Lung microvascular endothelial cell (primary cell): ENCODE data around the gene DIP2C. TPM values are rescaled to one million over a fixed set of nuclear protein-coding genes. Genes with fewer than 3 reads are reported as not detected.

Source experiments
- DNase-seq, 2 donors: peaks; one replicate each; pipeline versions ENCODE4 v3.0.0 to v3.0.0-alpha.2; 2010; ENCODE audit warnings: low read depth in 2 of 2
- total RNA-seq: library from RNA; depleted of rRNA; stranded (reverse); fragments of >200 nt; gene quantifications from 2 replicates; pipeline ENCODE4 v1.2.1, GENCODE V29; 2014

Gene DIP2C
- total RNA-seq, 1 donor from 2014 or later: 8.7 TPM

- no peak for DNase-seq
Measured at GRCh38 chr10:421170-421569, 268.3 kb downstream of the DIP2C start.

- DNase-seq: no peak
Measured at GRCh38 chr10:420154-421121, 269.0 kb downstream of the DIP2C start.

DNA sequence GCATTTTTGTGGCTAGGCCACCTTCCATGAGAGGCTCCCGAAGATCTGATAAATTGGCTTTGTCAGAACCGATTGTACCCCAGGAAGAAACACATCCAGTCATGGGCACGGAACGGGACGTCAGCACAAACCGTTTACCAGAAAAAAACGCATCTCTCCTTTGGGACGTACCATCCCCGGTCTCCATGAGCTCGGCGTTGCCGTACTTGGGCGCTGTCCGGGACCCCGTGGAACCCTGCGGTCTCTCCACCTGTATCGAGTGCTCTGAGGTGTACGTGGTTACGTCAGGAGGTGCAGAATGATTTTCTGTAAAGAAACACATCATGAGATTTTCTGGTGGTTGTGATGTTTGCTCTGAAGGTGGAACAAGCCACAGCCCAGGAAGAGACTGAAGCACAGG lies 270.6 kb downstream of the DIP2C start:
- no peak for DNase-seq

GRCh38 chr10:418226-418625 lies 271.2 kb downstream of the DIP2C start:
- no peak for DNase-seq

- no peak for DNase-seq
Measured at GRCh38 chr10:416091-416515, 273.4 kb downstream of the DIP2C start.

GRCh38 chr10:413662-414071 lies 275.8 kb downstream of the DIP2C start:
- DNase-seq: no peak

DNA sequence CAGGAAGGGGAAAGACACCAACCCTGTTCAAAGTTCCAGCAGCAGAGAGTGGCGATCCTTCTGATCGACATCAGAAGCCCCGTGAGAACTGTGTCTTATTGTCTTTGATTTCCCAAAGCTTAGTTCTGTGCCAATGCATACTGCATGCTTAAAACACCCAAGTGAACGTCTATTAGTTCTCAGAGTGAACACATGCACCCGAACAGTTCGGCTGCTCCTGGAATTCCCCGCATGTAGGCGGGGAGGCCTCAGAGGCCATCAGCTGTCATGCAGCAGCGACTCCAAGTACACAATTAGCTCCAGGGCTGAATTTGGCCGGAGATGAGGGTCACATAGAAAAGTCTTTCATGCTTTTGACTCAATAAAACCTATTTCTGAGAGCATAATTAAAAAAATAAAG lies 277.4 kb downstream of the DIP2C start:
- DNase-seq: no peak

GRCh38 chr10:411603-412002 lies 277.9 kb downstream of the DIP2C start:
- DNase-seq: no peak

DNA sequence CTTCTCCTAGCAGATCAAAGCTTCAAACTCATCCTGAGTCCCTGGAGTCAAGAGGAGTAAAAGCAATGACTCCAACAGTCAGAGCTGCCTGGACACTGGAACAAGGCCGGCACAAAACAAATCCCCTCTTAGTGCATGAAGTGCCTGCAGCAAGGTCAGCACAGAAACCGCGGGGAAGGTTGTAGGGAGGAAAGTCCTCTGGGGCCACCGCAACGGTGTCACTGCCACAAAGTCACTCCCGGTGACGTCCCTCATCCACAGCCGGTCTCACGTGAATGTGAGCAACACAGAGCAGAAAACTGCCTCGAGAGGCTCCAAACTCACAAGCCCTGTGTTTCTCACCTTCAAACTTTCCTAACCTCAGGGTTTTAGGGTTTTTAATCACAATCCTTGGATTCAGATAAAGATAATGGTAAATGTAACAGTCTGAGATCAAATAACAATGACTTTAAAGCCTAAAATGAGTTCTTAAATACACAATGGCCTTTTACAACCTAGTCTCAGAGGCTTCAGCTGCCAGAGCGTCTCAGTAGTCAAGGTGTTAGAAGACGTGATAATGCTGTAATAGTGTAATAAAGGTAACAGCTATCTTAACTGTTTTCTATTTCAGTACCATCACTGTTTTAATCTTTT lies 279.9 kb downstream of the DIP2C start:
- no peak for DNase-seq

DNA sequence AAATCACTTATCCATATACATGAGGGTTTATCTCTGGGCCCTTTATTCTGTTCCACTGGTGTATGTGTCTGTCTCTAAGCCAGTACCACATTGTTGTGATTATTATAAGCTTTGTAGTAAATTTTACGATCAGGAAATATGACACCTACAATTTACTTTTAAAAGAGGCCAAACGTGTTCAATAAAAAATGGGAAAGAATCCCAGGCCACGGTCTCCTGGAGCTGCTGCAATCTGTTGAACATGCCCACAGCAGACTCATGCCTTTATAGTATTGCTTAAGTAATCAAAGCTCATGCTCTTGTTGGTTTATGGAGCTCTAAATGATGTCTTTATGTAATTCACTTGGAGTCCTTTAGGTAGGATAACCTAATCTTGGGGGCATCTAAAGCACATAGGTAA lies 281.2 kb downstream of the DIP2C start:
- DNase-seq: no peak

DNA sequence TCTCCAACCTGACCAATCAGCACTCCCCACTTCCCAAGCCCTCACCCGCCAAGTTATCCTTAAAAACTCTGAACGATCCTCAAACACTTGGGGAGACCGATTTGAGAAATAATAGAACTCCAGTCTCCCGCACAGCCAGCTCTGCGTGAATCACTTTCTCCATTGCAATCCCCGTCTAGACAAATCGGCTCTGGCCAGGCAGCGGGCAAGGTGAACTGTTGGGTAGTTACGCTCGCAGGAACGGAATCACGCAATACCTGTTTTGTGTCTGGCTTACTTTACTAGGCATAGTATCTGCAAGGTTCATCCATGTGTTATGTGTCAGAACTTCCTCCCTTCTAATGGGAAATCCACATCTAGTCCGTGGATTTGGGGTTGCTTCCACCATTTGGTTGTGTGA lies 282.5 kb downstream of the DIP2C start:
- no peak for DNase-seq

- no peak for DNase-seq
Measured at GRCh38 chr10:405648-406047, 283.8 kb downstream of the DIP2C start.

GRCh38 chr10:404991-405390 lies 284.5 kb downstream of the DIP2C start:
- no peak for DNase-seq

DNA sequence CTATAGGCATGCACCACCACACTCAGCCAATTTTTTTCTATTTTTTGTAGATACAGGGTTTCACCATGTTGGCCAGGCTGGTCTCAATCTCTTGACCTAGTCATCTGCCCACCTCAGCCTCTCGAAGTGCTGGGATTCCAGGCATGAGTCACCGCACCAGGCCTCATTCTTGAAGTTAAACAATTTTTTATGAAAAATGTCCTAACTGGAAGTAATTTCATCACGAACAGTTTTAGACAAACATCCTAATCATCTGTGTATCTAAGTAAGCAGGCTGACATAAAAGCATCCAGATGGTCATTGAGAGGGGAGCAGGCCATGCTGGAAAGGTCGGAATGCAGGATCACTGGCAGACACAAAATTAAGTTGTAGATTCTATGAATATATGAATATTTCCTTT lies 285.1 kb downstream of the DIP2C start:
- DNase-seq: no peak

DNA sequence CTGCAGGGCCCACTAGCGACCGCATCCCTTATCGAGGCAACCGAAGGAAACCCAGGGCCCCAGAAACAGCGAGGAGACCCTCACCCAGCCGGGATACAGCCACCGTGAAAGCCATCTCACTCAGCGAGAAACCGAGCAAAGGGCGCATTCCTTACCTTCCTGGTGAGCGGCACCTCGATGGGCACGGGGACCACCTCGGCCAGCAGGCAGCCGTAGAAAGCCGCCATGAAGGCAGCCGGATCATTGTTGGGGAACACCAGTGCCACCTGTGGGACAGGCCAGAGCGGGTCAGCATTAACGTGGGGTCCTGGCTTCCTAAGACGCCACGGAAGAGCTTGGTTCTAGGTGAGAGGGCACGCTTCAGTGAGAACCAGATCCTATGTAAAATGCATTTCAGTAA lies 290.5 kb downstream of the DIP2C start:
- DNase-seq: no peak

GRCh38 chr10:397321-398068 lies 292.0 kb downstream of the DIP2C start:
- no peak for DNase-seq

DNA sequence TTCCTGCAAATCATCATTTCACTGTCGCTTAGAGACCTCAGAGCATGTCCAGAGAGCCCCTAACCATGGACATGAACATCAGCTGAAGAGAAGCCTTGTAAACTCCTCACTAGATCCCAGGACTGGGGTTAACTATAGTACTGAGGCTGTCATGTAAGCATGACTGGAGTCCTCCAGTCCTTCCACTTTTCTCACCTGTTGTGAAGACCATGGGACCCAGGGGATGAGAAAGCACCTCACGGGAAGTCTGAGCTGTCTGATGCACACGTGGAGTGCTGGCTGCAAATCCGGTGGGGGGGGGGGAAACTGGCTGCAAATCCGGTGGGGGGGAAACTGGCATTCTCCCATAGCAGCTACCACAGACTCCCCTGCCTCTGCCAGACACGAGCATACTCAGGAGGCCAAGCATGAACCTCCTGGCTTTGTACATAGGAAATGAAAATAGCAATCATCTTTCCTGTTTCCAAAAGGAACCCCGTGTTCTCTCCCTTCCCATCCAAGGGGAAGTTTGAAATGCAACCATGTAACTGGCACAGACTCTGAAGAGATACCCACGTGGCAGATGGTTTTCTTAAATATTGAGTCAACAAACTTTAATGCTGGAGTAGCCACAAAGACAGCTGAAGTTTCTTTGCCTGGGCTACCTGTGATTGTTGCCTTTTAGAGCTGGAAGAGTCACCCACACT lies 292.8 kb downstream of the DIP2C start:
- peak in 1 of 2 donors; percentile 88 for DNase-seq

GRCh38 chr10:396107-396506 lies 293.4 kb downstream of the DIP2C start:
- no peak for DNase-seq

GRCh38 chr10:395665-396064 lies 293.8 kb downstream of the DIP2C start:
- DNase-seq: no peak

- peak in 1 of 2 donors; percentile 43 for DNase-seq
Measured at GRCh38 chr10:394439-395101, 294.9 kb downstream of the DIP2C start.
